Endothelial cell of umbilical vein (primary cell): ENCODE results near the gene NEU2. TPM values are rescaled to one million over a fixed set of nuclear protein-coding genes. Genes with fewer than 3 reads are reported as not detected.

ENCODE experiments used
- BruUV-seq: library from RNA; stranded (reverse); fragments of 400-500 nt; replicated peaks from 2 replicates; lab custom pipeline; 2021; lab: Mats Ljungman, UMichigan
- CTCF ChIA-PET: fragments of 300-600, 350-600 bp; sonication (Branson Sonifier 250); formaldehyde crosslinking; loops from one replicate; lab custom pipeline; 2021; ENCODE audit warnings: antibody characterized with exemption, inconsistent platforms; lab: Charles Lee
- POLR2A ChIA-PET: fragments of 300-600, 350-600 bp; sonication (Branson Sonifier 250); formaldehyde crosslinking; loops from one replicate; lab custom pipeline; 2021; ENCODE audit warnings: antibody characterized with exemption, inconsistent platforms; lab: Charles Lee
- DNase-seq: peaks from one replicate; pipeline ENCODE4 v3.0.0-alpha.2; 2011; ENCODE audit warnings: low read depth, low spot score
- FAIRE-seq: peaks from 2 replicates; lab custom pipeline; 2011; peaks lifted over from hg19 to GRCh38; lab: Jason Lieb, UNC
- H2AFZ ChIP-seq: 2 replicates; pipeline ENCODE4 v1.6.0; 2012; ENCODE audit warnings: low read depth, low read length, control low read depth, inconsistent platforms
- H3K27ac ChIP-seq: 2 replicates; pipeline ENCODE4 v1.5.1; 2011; ENCODE audit warnings: low read depth, mild to moderate bottlenecking, control low read depth, low read length, moderate library complexity; ENCODE audit not compliant: insufficient read depth
- H3K27me3 ChIP-seq, 2 experiments: 2 replicates each; pipeline versions ENCODE4 v1.6.0 to v1.6.1; 2011; ENCODE audit warnings: low read length in 2 of 2, mixed read lengths in 1 of 2; ENCODE audit not compliant: control insufficient read depth in 2 of 2, insufficient read depth in 2 of 2
- H3K36me3 ChIP-seq, 2 experiments: 2 replicates in 1 of 2; 3 replicates in 1 of 2; pipeline ENCODE4 v1.5.1; 2011; ENCODE audit warnings: low read length in 2 of 2, mild to moderate bottlenecking in 1 of 2, moderate library complexity in 1 of 2; ENCODE audit not compliant: control insufficient read depth in 2 of 2, insufficient read depth in 2 of 2; ENCODE audit errors: extremely low read depth in 1 of 2
- H3K4me1 ChIP-seq: 3 replicates; pipeline ENCODE4 v1.5.1; 2011; ENCODE audit warnings: mild to moderate bottlenecking, low read length; ENCODE audit not compliant: control insufficient read depth, insufficient read depth; ENCODE audit errors: extremely low read depth
- H3K4me2 ChIP-seq: 2 replicates; pipeline ENCODE4 v1.6.1; 2011; ENCODE audit warnings: low read length, control low read depth, mixed read lengths; ENCODE audit not compliant: insufficient read depth
- H3K4me3 ChIP-seq, 3 experiments: fragments of 200-600 bp in 1 of 3; sonication (generic), shearing (Covaris generic) in 1 of 3; replicated peaks in 1 of 3; 2 replicates each; pipeline ENCODE4 v1.5.1; 2011 to 2016; ENCODE audit warnings: control low read depth in 3 of 3, low read length in 3 of 3, mild to moderate bottlenecking in 2 of 3, inconsistent platforms in 1 of 3, low read depth in 1 of 3, moderate library complexity in 1 of 3; ENCODE audit not compliant: insufficient read depth in 1 of 3
- H3K79me2 ChIP-seq: 2 replicates; pipeline ENCODE4 v1.6.0; 2012; ENCODE audit warnings: low read length, inconsistent platforms; ENCODE audit not compliant: control insufficient read depth, insufficient read depth
- H3K9ac ChIP-seq: replicated peaks from 2 replicates; pipeline ENCODE3; 2011; ENCODE audit warnings: low read length, control low read depth; ENCODE audit not compliant: insufficient read depth; ENCODE audit errors: extremely low read depth
- H3K9me1 ChIP-seq: replicated peaks from 3 replicates; pipeline ENCODE4 v1.6.0; 2011; ENCODE audit warnings: mild to moderate bottlenecking, low read length; ENCODE audit not compliant: control insufficient read depth, insufficient read depth; ENCODE audit errors: extremely low read depth
- H3K9me3 ChIP-seq: replicated peaks from 2 replicates; pipeline ENCODE4 v1.5.1; 2012; ENCODE audit warnings: low read length, inconsistent platforms; ENCODE audit not compliant: control insufficient read depth, insufficient read depth
- H4K20me1 ChIP-seq: replicated peaks from 2 replicates; pipeline ENCODE3; 2011; ENCODE audit warnings: mild to moderate bottlenecking, low read length; ENCODE audit not compliant: control insufficient read depth, insufficient read depth; ENCODE audit errors: extremely low read depth
- CTCF ChIP-seq, 2 donors: IDR thresholded peaks; 1 replicate in 1 of 2; 2 replicates in 1 of 2; pipeline ENCODE4 v1.5.1; 2011; ENCODE audit warnings: low read length in 2 of 2, mild to moderate bottlenecking in 2 of 2, moderate library complexity in 2 of 2, control low read depth in 1 of 2, inconsistent platforms in 1 of 2, low read depth in 1 of 2; ENCODE audit not compliant: insufficient read depth in 1 of 2; ENCODE audit errors: extremely low read depth in 1 of 2
- EZH2 ChIP-seq: IDR thresholded peaks from 2 replicates; pipeline ENCODE4 v1.6.1; 2012; ENCODE audit warnings: borderline replicate concordance, low read depth, mild to moderate bottlenecking, moderate library complexity, low read length, inconsistent platforms; ENCODE audit not compliant: severe bottlenecking
- FOS ChIP-seq: IDR thresholded peaks from 2 replicates; pipeline ENCODE4 v1.6.1; 2011; ENCODE audit warnings: mild to moderate bottlenecking, low read length, moderate library complexity, borderline replicate concordance; ENCODE audit not compliant: insufficient read depth
- GATA2 ChIP-seq: IDR thresholded peaks from 2 replicates; pipeline ENCODE4 v1.7.0; 2011; ENCODE audit warnings: low read depth, mild to moderate bottlenecking, moderate library complexity, mixed read lengths, low read length; ENCODE audit not compliant: insufficient read length, insufficient read depth
- JUN ChIP-seq: IDR thresholded peaks from 2 replicates; pipeline ENCODE4 v1.6.1; 2011; ENCODE audit warnings: borderline replicate concordance, low read depth; ENCODE audit not compliant: insufficient read length, insufficient read depth
- MYC ChIP-seq: IDR thresholded peaks from one replicate; pipeline ENCODE4 v1.6.1; 2011; ENCODE audit warnings: mild to moderate bottlenecking, low read depth, low read length
- POLR2A ChIP-seq: IDR thresholded peaks from 2 replicates; pipeline ENCODE4 v1.6.1; 2012; ENCODE audit warnings: low read depth, mild to moderate bottlenecking, control low read depth, low read length
- POLR2AphosphoS5 ChIP-seq: IDR thresholded peaks from 2 replicates; pipeline ENCODE4 v1.6.1; 2012; ENCODE audit warnings: low read depth, mild to moderate bottlenecking, control low read depth, low read length, moderate library complexity; ENCODE audit not compliant: insufficient read depth
- dilution Hi-C: fragments of 300-500 bp; cut with MboI; formaldehyde crosslinking; loops from one replicate; pipeline ENCODE4 v1.15.0; 2019; ENCODE audit warnings: low sequenced_read_pairs; ENCODE audit not compliant: extremely low pct_ligation_motif_present
- intact Hi-C: fragments of 100-400 bp; cut with micrococcal nuclease; formaldehyde crosslinking; loops from one replicate; pipeline ENCODE4 v1.10.0; 2022
- polyA plus RNA-seq, 4 experiments: library from polyadenylated mRNA; depleted of rRNA in 3 of 4; stranded (reverse) in 3 of 4; unstranded in 1 of 4; fragments of >200 nt; gene quantifications; 2 replicates each; pipeline versions ENCODE4 v1.2.1 to v1.2.3, GENCODE V29; 2011 to 2012; ENCODE audit warnings: missing spikeins in 1 of 4
- total RNA-seq: library from RNA; stranded (reverse); gene quantifications from 2 replicates; pipeline ENCODE4 v1.2.3, GENCODE V29; 2021
- TF ChIP-seq, protein P1 (sequence below): IDR thresholded peaks from 2 replicates; pipeline ENCODE4 v1.6.1; 2011; ENCODE audit not compliant: insufficient read depth, insufficient read length

NEU2 gene
- total and polyA plus RNA-seq, 2 donors (not counting 3 experiments of a cell fraction or from before 2014, with no cell fraction given) = not detected

GRCh38 chr2:233011702-233012131 is 20.8 kb upstream of the NEU2 start:
- H3K4me3 ChIP-seq = no peak overlapping the region
- no peaks in the 10 kb centered on the region for H3K9me1 ChIP-seq
- TF ChIP-seq, protein P1, sequence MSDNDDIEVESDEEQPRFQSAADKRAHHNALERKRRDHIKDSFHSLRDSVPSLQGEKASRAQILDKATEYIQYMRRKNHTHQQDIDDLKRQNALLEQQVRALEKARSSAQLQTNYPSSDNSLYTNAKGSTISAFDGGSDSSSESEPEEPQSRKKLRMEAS = no peak
- TF ChIP-seq CTCF (IDR thresholded peaks at IDR 0.05; ENCODE audit: extremely low read depth in 1 of 2, insufficient read depth in 1 of 2, low read depth in 1 of 2, low read length in 2 of 2) = no peak
- no peak for TF ChIP-seq EZH2
- no peak for TF ChIP-seq JUN
- no peak for TF ChIP-seq POLR2AphosphoS5
- TF ChIP-seq GATA2 = no peak
- no peak for TF ChIP-seq POLR2A
- no peak for TF ChIP-seq FOS
- no peak for TF ChIP-seq MYC
- BruUV-seq = no TSS peak
- no peaks in the 10 kb centered on the region for H3K9me3 ChIP-seq
- CTCF ChIA-PET = interaction anchor here (0.5 to 2.1 kb wide), 3 partner anchors 17 to 647 kb away, joined by 3 to 10 read pairs (median 3); no protein-coding TSS in a partner anchor
- no peaks in the 10 kb centered on the region for H4K20me1 ChIP-seq
- no peak for DNase-seq
- H3K4me2 ChIP-seq = no peak overlapping the region
- dilution Hi-C loops (no loop called here), intact Hi-C loops (no loop called here)
- POLR2A ChIA-PET = no interaction called here
- H3K27me3 ChIP-seq = peaks cover 0 to 3% of the 10 kb centered on the region in 2 experiments
- H3K4me1 ChIP-seq = no peaks in the 10 kb centered on the region
- no peak overlapping the region for H2AFZ ChIP-seq
- no peak overlapping the region for H3K9ac ChIP-seq
- no peaks in the 10 kb centered on the region for H3K79me2 ChIP-seq
- H3K27ac ChIP-seq = no peak overlapping the region
- no peak for FAIRE-seq
- no peaks in the 10 kb centered on the region for H3K36me3 ChIP-seq
